HEK293 (cell line): ENCODE measurements around the gene EDARADD.
"Not testable (repeated sequence)": the region's sequence is repeated elsewhere in the genome, so short reads cannot be mapped to it uniquely, and the experiment has no call there.

Source experiments
- CTCF ChIA-PET: fragments of 350-600 bp; formaldehyde crosslinking; extraction: SDS; loops from one replicate; lab custom pipeline; 2021; ENCODE audit warnings: antibody characterized with exemption; lab: Yijun Ruan, JAX
- POLR2A ChIA-PET: fragments of 300-600 bp; formaldehyde crosslinking; extraction: SDS; loops from one replicate; lab custom pipeline; 2020; ENCODE audit warnings: antibody characterized with exemption, inconsistent platforms; lab: Yijun Ruan, JAX
- H3K27ac ChIP-seq: fragments of 200-500 bp; sonication (Bioruptor generic); 2 replicates; pipeline ENCODE4 v1.5.1; 2014; ENCODE audit warnings: low read depth, low read length, control low read depth, inconsistent platforms; ENCODE audit errors: extremely low read depth
- H3K36me3 ChIP-seq, 2 experiments: fragments of 200-500 bp in 1 of 2; sonication (Bioruptor generic) in 1 of 2; 1 replicate in 1 of 2; 2 replicates in 1 of 2; pipeline ENCODE4 v1.5.1; 2014 to 2017; ENCODE audit warnings: inconsistent platforms in 2 of 2, low read length in 2 of 2; ENCODE audit not compliant: control insufficient read depth in 2 of 2, insufficient read depth in 1 of 2
- H3K4me1 ChIP-seq: fragments of 200-500 bp; sonication (Bioruptor generic); 2 replicates; pipeline ENCODE4 v1.5.1; 2014; ENCODE audit warnings: mild to moderate bottlenecking, low read length, inconsistent platforms; ENCODE audit not compliant: control insufficient read depth, insufficient read depth
- H3K4me3 ChIP-seq: 2 replicates; pipeline ENCODE4 v1.5.1; 2011; ENCODE audit warnings: low read depth, mild to moderate bottlenecking, control low read depth, low read length, moderate library complexity
- H3K9me3 ChIP-seq: fragments of 200-500 bp; sonication (Bioruptor generic); 2 replicates; pipeline ENCODE4 v1.5.1; 2014; ENCODE audit warnings: low read depth, low read length, inconsistent platforms; ENCODE audit not compliant: control insufficient read depth, insufficient read depth
- CTCF ChIP-seq: fragments of 450-650 bp; formaldehyde crosslinking; IDR thresholded peaks from 2 replicates; pipeline ENCODE4 v1.5.1; 2016; ENCODE audit warnings: missing biosample characterization, missing genetic modification characterization
- EGR2 ChIP-seq: fragments of 450-650 bp; formaldehyde crosslinking; IDR thresholded peaks from 2 replicates; pipeline ENCODE4 v1.5.1; 2016; ENCODE audit warnings: low read depth, missing biosample characterization, missing genetic modification characterization
- GLIS2 ChIP-seq: fragments of 450-650 bp; formaldehyde crosslinking; IDR thresholded peaks from 2 replicates; pipeline ENCODE4 v1.5.1; 2016; ENCODE audit warnings: missing biosample characterization, missing genetic modification characterization
- KLF9 ChIP-seq: fragments of 450-650 bp; formaldehyde crosslinking; IDR thresholded peaks from 2 replicates; pipeline ENCODE4 v1.5.1; 2016; ENCODE audit warnings: missing biosample characterization, missing genetic modification characterization, low read depth
- MZF1 ChIP-seq: fragments of 450-650 bp; formaldehyde crosslinking; IDR thresholded peaks from 2 replicates; pipeline ENCODE4 v1.5.1; 2017; ENCODE audit warnings: missing biosample characterization, missing genetic modification characterization, borderline replicate concordance
- SALL2 ChIP-seq: fragments of 450-650 bp; formaldehyde crosslinking; IDR thresholded peaks from 2 replicates; pipeline ENCODE4 v1.5.0; 2017; ENCODE audit warnings: missing biosample characterization, mild to moderate bottlenecking, missing genetic modification characterization, borderline replicate concordance
- SCRT2 ChIP-seq: fragments of 450-650 bp; formaldehyde crosslinking; IDR thresholded peaks from 2 replicates; pipeline ENCODE4 v1.5.1; 2016; ENCODE audit warnings: missing biosample characterization, missing genetic modification characterization
- ZFP37 ChIP-seq: fragments of 450-650 bp; formaldehyde crosslinking; IDR thresholded peaks from 2 replicates; pipeline ENCODE4 v1.5.1; 2016; ENCODE audit warnings: missing biosample characterization, missing genetic modification characterization
- ZFP69B ChIP-seq: fragments of 450-650 bp; formaldehyde crosslinking; IDR thresholded peaks from 2 replicates; pipeline ENCODE4 v1.5.1; 2016; ENCODE audit warnings: missing biosample characterization, missing genetic modification characterization
- ZNF112 ChIP-seq: fragments of 450-650 bp; formaldehyde crosslinking; IDR thresholded peaks from 2 replicates; pipeline ENCODE4 v1.5.0; 2017; ENCODE audit warnings: missing biosample characterization, missing genetic modification characterization
- ZNF114 ChIP-seq: fragments of 450-650 bp; formaldehyde crosslinking; IDR thresholded peaks from 2 replicates; pipeline ENCODE4 v1.5.0; 2017; ENCODE audit warnings: missing biosample characterization, missing genetic modification characterization
- ZNF121 ChIP-seq: fragments of 450-650 bp; formaldehyde crosslinking; IDR thresholded peaks from 2 replicates; pipeline ENCODE4 v1.5.1; 2016; ENCODE audit warnings: missing biosample characterization, missing genetic modification characterization
- ZNF155 ChIP-seq: fragments of 450-650 bp; formaldehyde crosslinking; IDR thresholded peaks from 2 replicates; pipeline ENCODE4 v1.5.1; 2016; ENCODE audit warnings: missing biosample characterization, missing genetic modification characterization
- ZNF174 ChIP-seq: fragments of 450-650 bp; formaldehyde crosslinking; IDR thresholded peaks from 2 replicates; pipeline ENCODE4 v1.5.0; 2017; ENCODE audit warnings: missing biosample characterization, mild to moderate bottlenecking, missing genetic modification characterization
- ZNF18 ChIP-seq: fragments of 450-650 bp; formaldehyde crosslinking; IDR thresholded peaks from 2 replicates; pipeline ENCODE4 v1.5.1; 2016; ENCODE audit warnings: missing biosample characterization, missing genetic modification characterization
- ZNF23 ChIP-seq: fragments of 450-650 bp; formaldehyde crosslinking; IDR thresholded peaks from 2 replicates; pipeline ENCODE4 v1.5.1; 2016; ENCODE audit warnings: missing biosample characterization, missing genetic modification characterization, borderline replicate concordance
- ZNF48 ChIP-seq: fragments of 450-650 bp; formaldehyde crosslinking; IDR thresholded peaks from 2 replicates; pipeline ENCODE4 v1.5.1; 2016; ENCODE audit warnings: missing biosample characterization, missing genetic modification characterization
- ZNF624 ChIP-seq: fragments of 450-650 bp; formaldehyde crosslinking; IDR thresholded peaks from 2 replicates; pipeline ENCODE4 v1.5.1; 2017; ENCODE audit warnings: missing biosample characterization, missing genetic modification characterization
- ZNF670 ChIP-seq: fragments of 450-650 bp; formaldehyde crosslinking; IDR thresholded peaks from 2 replicates; pipeline ENCODE4 v1.5.1; 2016; ENCODE audit warnings: missing biosample characterization, missing genetic modification characterization, low read depth
- ZNF791 ChIP-seq: fragments of 450-650 bp; formaldehyde crosslinking; IDR thresholded peaks from 2 replicates; pipeline ENCODE4 v1.5.1; 2016; ENCODE audit warnings: missing biosample characterization, missing genetic modification characterization
- ZNF843 ChIP-seq: fragments of 450-650 bp; formaldehyde crosslinking; IDR thresholded peaks from 2 replicates; pipeline ENCODE4 v1.5.1; 2016; ENCODE audit warnings: missing biosample characterization, missing genetic modification characterization
- ZSCAN30 ChIP-seq: fragments of 450-650 bp; IDR thresholded peaks from 2 replicates; pipeline ENCODE4 v1.5.1; 2018; ENCODE audit warnings: missing biosample characterization, mild to moderate bottlenecking, missing genetic modification characterization, moderate library complexity

EDARADD gene

GRCh38 chr1:236350308-236350707 is 43.8 kb upstream of the EDARADD start:
- Histone ChIP-seq H3K36me3 (no peaks in the 10 kb centered on the region), H3K4me1 (no peaks in the 10 kb centered on the region)
- CTCF ChIA-PET = interaction anchor here (0.6 kb wide), 1 partner anchor 14 kb away, joined by 3 read pairs; no protein-coding TSS in a partner anchor
- TF ChIP-seq ZNF114 (tag by site-specific recombination) = no peak
- TF ChIP-seq ZNF48 (tag by site-specific recombination) = no peak
- TF ChIP-seq ZNF155 (tag by site-specific recombination) = no peak
- TF ChIP-seq KLF9 (tag by site-specific recombination) = no peak
- no peak for TF ChIP-seq ZNF670
- no peak for TF ChIP-seq MZF1 (tag by site-specific recombination)
- TF ChIP-seq, all 188 proteins: peak for 0
- Histone ChIP-seq H3K9me3 (no peaks in the 10 kb centered on the region), H3K27ac (no peak overlapping the region), H3K4me3 (no peak overlapping the region)
- POLR2A ChIA-PET = no interaction called here

GRCh38 chr1:236351875-236352573 is 42.1 kb upstream of the EDARADD start:
- CTCF ChIA-PET = interaction anchor here (0.7 kb wide), 1 partner anchor 156 kb away, joined by 3 read pairs; no protein-coding TSS in a partner anchor
- Histone ChIP-seq H3K9me3 (no peaks in the 10 kb centered on the region), H3K36me3 (no peaks in the 10 kb centered on the region), H3K4me3 (no peak overlapping the region)
- POLR2A ChIA-PET = no interaction called here
- TF ChIP-seq SCRT2 (tag by site-specific recombination) (no peak), EGR2 (tag by site-specific recombination) (no peak), ZFP37 (no peak), ZSCAN30 (no peak), SALL2 (tag by site-specific recombination) (no peak), ZNF174 (tag by site-specific recombination) (no peak), ZNF155 (tag by site-specific recombination) (no peak), CTCF (tag by site-specific recombination) (no peak), ZNF843 (tag by site-specific recombination) (no peak)
- TF ChIP-seq, all 188 proteins: peak for 0
- Histone ChIP-seq H3K27ac (no peak overlapping the region), H3K4me1 (no peaks in the 10 kb centered on the region)

GRCh38 chr1:236352747-236353146 is 41.3 kb upstream of the EDARADD start:
- H3K27ac ChIP-seq, POLR2A ChIA-PET, H3K4me3 ChIP-seq, H3K4me1 ChIP-seq, CTCF ChIA-PET, H3K9me3 ChIP-seq, H3K36me3 ChIP-seq: not testable (repeated sequence)
- peak; percentile 42; the same call in 1 of the 2 replicates for TF ChIP-seq ZNF121 (tag by site-specific recombination)

- H3K9me3 ChIP-seq = no peaks in the 10 kb centered on the region
- H3K4me3 ChIP-seq = no peak overlapping the region
- ChIA-PET CTCF (interaction anchor here (0.5 kb wide), 1 partner anchor 103 kb away, joined by 3 read pairs; no protein-coding TSS in a partner anchor), POLR2A (no interaction called here)
- TF ChIP-seq GLIS2 (tag by site-specific recombination) (no peak), ZFP69B (tag by site-specific recombination) (no peak), ZNF791 (tag by site-specific recombination) (no peak), ZNF112 (tag by site-specific recombination) (no peak), ZNF624 (tag by site-specific recombination) (no peak), ZNF18 (tag by site-specific recombination) (no peak), ZNF23 (tag by site-specific recombination) (no peak)
- no peaks in the 10 kb centered on the region for H3K36me3 ChIP-seq
- no peak overlapping the region for H3K27ac ChIP-seq
- H3K4me1 ChIP-seq = no peaks in the 10 kb centered on the region
Measured at GRCh38 chr1:236353813-236354212, 40.3 kb upstream of the EDARADD start.
